K562 (cell line): Measurements from ENCODE around the gene APLF. TPM values are rescaled to one million over a fixed set of nuclear protein-coding genes. Genes with fewer than 3 reads are reported as not detected.

Experiments used
- EGR1 ChIP-seq: fragments of 450-650 bp; conservative IDR thresholded peaks from 2 replicates; pipeline ENCODE4 v1.6.1; 2017; ENCODE audit warnings: mild to moderate bottlenecking
- FOSL1 ChIP-seq: fragments of 200-800 bp; sonication (Bioruptor generic); conservative IDR thresholded peaks from 2 replicates; pipeline ENCODE4 v1.6.1; 2016; ENCODE audit warnings: missing genetic modification characterization, missing compliant biosample characterization
- FOXK2 ChIP-seq, 2 experiments: fragments of 450-650 bp; IDR thresholded peaks in 1 of 2; conservative IDR thresholded peaks in 1 of 2; 2 replicates each; pipeline ENCODE4 v1.6.1; 2016; ENCODE audit warnings: low read depth in 2 of 2, mild to moderate bottlenecking in 1 of 2
- HNRNPK ChIP-seq: fragments of 200-400 bp; formaldehyde crosslinking; IDR thresholded peaks from one replicate; pipeline ENCODE4 v1.6.1; 2018; ENCODE audit warnings: mild to moderate bottlenecking, low read depth, low read length; ENCODE audit not compliant: poor library complexity, severe bottlenecking
- MCM7 ChIP-seq, 2 experiments: fragments of 450-650 bp; IDR thresholded peaks; 2 replicates each; pipeline ENCODE4 v1.6.1; 2016 to 2018
- SIN3A ChIP-seq, 2 experiments: fragments of 150-350 bp in 1 of 2; IDR thresholded peaks; 2 replicates each; pipeline ENCODE4 v1.6.1; 2011 to 2016; ENCODE audit warnings: borderline replicate concordance in 2 of 2, low read depth in 2 of 2, low read length in 2 of 2, mild to moderate bottlenecking in 2 of 2, moderate library complexity in 2 of 2; ENCODE audit not compliant: control insufficient read depth in 1 of 2
- polyA plus RNA-seq, 8 experiments: library from polyadenylated mRNA; depleted of rRNA in 4 of 8; stranded (reverse) in 5 of 8; unstranded in 3 of 8; fragments of >200 nt; fragmentation: Nextera tagmentation in 2 of 8; fragmentation: Illumina TruSeq in 1 of 8; extraction: Ambion mirVana in 2 of 8; extraction: Trizol in 1 of 8; gene quantifications; 2 replicates each; pipeline versions ENCODE4 v1.2.1 to v1.2.3, GENCODE V29; 2011 to 2014; ENCODE audit warnings: inconsistent platforms in 1 of 8, missing spikeins in 1 of 8
- total RNA-seq, 7 experiments: library from RNA; depleted of rRNA in 6 of 7; stranded (reverse); fragments of >200 nt in 6 of 7; fragmentation: Illumina TruSeq in 2 of 7; extraction: Trizol in 2 of 7; gene quantifications; 2 replicates each; pipeline versions ENCODE4 v1.2.1 to v1.2.3, GENCODE V29; 2011 to 2021; ENCODE audit warnings: low replicate concordance in 1 of 7
- TF ChIP-seq, protein P1 (sequence below): fragments of 450-650 bp; IDR thresholded peaks from 2 replicates; pipeline ENCODE4 v1.7.1; 2018; ENCODE audit warnings: mild to moderate bottlenecking, low read depth; ENCODE audit not compliant: partially characterized antibody
- TF ChIP-seq, protein P2 (sequence below): fragments of 200-600 bp; sonication (generic); IDR thresholded peaks from one replicate; pipeline ENCODE4 v1.6.1; 2012; ENCODE audit warnings: mild to moderate bottlenecking, low read depth, low read length, inconsistent platforms
- TF ChIP-seq, protein P3 (sequence below): fragments of 250-450 bp; sonication (Bioruptor Pico); IDR thresholded peaks from 2 replicates; pipeline ENCODE4 v1.5.0; 2021

Gene APLF
- total and polyA plus RNA-seq, 9 of the 15 experiments (the other 6 are each of a cell fraction or from before 2014, with no cell fraction given): 0.07 to 1.1 (median 0.71) TPM

DNA sequence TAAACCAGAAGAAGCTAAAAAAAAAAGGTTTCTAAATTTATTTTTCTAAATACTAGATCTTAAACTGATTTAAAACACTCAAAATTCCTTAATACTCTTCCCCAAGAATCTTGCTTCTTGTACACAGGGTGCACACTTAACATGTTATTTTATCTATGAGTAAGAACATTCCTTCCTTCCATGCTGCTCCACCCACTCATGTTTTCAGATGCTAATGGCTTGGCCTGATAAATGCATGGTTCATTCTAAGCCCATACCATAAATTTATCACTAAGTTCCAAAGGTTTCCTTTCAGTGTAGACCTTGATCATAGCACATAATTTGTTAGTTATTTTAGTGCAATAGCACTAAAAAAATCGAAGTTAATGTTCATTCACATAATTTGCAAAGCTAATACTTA lies 8.4 kb upstream of the APLF start (continued):
- TF ChIP-seq, protein P1, sequence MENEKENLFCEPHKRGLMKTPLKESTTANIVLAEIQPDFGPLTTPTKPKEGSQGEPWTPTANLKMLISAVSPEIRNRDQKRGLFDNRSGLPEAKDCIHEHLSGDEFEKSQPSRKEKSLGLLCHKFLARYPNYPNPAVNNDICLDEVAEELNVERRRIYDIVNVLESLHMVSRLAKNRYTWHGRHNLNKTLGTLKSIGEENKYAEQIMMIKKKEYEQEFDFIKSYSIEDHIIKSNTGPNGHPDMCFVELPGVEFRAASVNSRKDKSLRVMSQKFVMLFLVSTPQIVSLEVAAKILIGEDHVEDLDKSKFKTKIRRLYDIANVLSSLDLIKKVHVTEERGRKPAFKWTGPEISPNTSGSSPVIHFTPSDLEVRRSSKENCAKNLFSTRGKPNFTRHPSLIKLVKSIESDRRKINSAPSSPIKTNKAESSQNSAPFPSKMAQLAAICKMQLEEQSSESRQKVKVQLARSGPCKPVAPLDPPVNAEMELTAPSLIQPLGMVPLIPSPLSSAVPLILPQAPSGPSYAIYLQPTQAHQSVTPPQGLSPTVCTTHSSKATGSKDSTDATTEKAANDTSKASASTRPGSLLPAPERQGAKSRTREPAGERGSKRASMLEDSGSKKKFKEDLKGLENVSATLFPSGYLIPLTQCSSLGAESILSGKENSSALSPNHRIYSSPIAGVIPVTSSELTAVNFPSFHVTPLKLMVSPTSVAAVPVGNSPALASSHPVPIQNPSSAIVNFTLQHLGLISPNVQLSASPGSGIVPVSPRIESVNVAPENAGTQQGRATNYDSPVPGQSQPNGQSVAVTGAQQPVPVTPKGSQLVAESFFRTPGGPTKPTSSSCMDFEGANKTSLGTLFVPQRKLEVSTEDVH: no peak
- no peak for TF ChIP-seq FOXK2 (conservative IDR thresholded peaks at IDR 0.05 in 1 of 2, IDR thresholded peaks at IDR 0.05 in 1 of 2; ENCODE audit: low read depth in 2 of 2)
- TF ChIP-seq FOSL1 (tag): 0 out of 2 replicates have a peak, but pooled peaks have one; percentile 31
- TF ChIP-seq SIN3A (IDR thresholded peaks at IDR 0.05; ENCODE audit: borderline replicate concordance in 2 of 2, control insufficient read depth in 1 of 2, low read depth in 2 of 2, low read length in 2 of 2): no peak
- no peak for TF ChIP-seq MCM7 (IDR thresholded peaks at IDR 0.05)
- TF ChIP-seq, protein P2, sequence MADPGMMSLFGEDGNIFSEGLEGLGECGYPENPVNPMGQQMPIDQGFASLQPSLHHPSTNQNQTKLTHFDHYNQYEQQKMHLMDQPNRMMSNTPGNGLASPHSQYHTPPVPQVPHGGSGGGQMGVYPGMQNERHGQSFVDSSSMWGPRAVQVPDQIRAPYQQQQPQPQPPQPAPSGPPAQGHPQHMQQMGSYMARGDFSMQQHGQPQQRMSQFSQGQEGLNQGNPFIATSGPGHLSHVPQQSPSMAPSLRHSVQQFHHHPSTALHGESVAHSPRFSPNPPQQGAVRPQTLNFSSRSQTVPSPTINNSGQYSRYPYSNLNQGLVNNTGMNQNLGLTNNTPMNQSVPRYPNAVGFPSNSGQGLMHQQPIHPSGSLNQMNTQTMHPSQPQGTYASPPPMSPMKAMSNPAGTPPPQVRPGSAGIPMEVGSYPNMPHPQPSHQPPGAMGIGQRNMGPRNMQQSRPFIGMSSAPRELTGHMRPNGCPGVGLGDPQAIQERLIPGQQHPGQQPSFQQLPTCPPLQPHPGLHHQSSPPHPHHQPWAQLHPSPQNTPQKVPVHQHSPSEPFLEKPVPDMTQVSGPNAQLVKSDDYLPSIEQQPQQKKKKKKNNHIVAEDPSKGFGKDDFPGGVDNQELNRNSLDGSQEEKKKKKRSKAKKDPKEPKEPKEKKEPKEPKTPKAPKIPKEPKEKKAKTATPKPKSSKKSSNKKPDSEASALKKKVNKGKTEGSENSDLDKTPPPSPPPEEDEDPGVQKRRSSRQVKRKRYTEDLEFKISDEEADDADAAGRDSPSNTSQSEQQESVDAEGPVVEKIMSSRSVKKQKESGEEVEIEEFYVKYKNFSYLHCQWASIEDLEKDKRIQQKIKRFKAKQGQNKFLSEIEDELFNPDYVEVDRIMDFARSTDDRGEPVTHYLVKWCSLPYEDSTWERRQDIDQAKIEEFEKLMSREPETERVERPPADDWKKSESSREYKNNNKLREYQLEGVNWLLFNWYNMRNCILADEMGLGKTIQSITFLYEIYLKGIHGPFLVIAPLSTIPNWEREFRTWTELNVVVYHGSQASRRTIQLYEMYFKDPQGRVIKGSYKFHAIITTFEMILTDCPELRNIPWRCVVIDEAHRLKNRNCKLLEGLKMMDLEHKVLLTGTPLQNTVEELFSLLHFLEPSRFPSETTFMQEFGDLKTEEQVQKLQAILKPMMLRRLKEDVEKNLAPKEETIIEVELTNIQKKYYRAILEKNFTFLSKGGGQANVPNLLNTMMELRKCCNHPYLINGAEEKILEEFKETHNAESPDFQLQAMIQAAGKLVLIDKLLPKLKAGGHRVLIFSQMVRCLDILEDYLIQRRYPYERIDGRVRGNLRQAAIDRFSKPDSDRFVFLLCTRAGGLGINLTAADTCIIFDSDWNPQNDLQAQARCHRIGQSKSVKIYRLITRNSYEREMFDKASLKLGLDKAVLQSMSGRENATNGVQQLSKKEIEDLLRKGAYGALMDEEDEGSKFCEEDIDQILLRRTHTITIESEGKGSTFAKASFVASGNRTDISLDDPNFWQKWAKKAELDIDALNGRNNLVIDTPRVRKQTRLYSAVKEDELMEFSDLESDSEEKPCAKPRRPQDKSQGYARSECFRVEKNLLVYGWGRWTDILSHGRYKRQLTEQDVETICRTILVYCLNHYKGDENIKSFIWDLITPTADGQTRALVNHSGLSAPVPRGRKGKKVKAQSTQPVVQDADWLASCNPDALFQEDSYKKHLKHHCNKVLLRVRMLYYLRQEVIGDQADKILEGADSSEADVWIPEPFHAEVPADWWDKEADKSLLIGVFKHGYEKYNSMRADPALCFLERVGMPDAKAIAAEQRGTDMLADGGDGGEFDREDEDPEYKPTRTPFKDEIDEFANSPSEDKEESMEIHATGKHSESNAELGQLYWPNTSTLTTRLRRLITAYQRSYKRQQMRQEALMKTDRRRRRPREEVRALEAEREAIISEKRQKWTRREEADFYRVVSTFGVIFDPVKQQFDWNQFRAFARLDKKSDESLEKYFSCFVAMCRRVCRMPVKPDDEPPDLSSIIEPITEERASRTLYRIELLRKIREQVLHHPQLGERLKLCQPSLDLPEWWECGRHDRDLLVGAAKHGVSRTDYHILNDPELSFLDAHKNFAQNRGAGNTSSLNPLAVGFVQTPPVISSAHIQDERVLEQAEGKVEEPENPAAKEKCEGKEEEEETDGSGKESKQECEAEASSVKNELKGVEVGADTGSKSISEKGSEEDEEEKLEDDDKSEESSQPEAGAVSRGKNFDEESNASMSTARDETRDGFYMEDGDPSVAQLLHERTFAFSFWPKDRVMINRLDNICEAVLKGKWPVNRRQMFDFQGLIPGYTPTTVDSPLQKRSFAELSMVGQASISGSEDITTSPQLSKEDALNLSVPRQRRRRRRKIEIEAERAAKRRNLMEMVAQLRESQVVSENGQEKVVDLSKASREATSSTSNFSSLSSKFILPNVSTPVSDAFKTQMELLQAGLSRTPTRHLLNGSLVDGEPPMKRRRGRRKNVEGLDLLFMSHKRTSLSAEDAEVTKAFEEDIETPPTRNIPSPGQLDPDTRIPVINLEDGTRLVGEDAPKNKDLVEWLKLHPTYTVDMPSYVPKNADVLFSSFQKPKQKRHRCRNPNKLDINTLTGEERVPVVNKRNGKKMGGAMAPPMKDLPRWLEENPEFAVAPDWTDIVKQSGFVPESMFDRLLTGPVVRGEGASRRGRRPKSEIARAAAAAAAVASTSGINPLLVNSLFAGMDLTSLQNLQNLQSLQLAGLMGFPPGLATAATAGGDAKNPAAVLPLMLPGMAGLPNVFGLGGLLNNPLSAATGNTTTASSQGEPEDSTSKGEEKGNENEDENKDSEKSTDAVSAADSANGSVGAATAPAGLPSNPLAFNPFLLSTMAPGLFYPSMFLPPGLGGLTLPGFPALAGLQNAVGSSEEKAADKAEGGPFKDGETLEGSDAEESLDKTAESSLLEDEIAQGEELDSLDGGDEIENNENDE: no peak
- TF ChIP-seq, protein P3, sequence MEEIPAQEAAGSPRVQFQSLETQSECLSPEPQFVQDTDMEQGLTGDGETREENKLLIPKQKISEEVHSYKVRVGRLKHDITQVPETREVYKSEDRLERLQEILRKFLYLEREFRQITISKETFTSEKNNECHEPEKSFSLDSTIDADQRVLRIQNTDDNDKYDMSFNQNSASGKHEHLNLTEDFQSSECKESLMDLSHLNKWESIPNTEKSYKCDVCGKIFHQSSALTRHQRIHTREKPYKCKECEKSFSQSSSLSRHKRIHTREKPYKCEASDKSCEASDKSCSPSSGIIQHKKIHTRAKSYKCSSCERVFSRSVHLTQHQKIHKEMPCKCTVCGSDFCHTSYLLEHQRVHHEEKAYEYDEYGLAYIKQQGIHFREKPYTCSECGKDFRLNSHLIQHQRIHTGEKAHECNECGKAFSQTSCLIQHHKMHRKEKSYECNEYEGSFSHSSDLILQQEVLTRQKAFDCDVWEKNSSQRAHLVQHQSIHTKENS: no peak
- TF ChIP-seq EGR1: peak; percentile 82
- TF ChIP-seq HNRNPK: no peak
